ENCODE data around the gene MAPK8IP1.
"Not testable (repeated sequence)": the region's sequence is repeated elsewhere in the genome, so short reads cannot be mapped to it uniquely, and the experiment has no call there.

The MAPK8IP1 gene

GRCh38 chr11:45885274-45885920, at the start of gene MAPK8IP1:
Gene MAPK8IP1 (plus strand): TSS chr11:45885651. CDS start chr11:45885821, 170 bp downstream.
- no peak for DNase-seq (ENCODE audit: low read depth)

GRCh38 chr11:45839204-45839603, 46.2 kb upstream of the MAPK8IP1 start:
- no peak for DNase-seq (ENCODE audit: low read depth)

GRCh38 chr11:45840251-45840650, 45.2 kb upstream of the MAPK8IP1 start:
- not testable (repeated sequence) for DNase-seq (ENCODE audit: low read depth)

- peak; percentile 76 for DNase-seq (ENCODE audit: low read depth)
Observed at GRCh38 chr11:45843158-45843924, 42.1 kb upstream of the MAPK8IP1 start.

- no peak for DNase-seq (ENCODE audit: low read depth)
Observed at GRCh38 chr11:45844822-45845578, 40.5 kb upstream of the MAPK8IP1 start.

- DNase-seq (ENCODE audit: low read depth): no peak
Observed at GRCh38 chr11:45846174-45846675, 39.2 kb upstream of the MAPK8IP1 start.

GRCh38 chr11:45846974-45847910, 38.2 kb upstream of the MAPK8IP1 start, which contains the start of gene CRY2:
Gene CRY2 (plus strand): TSS chr11:45847475. CDS start chr11:45847491, 16 bp downstream.
- DNase-seq (ENCODE audit: low read depth): peak; percentile 91

GRCh38 chr11:45847911-45848316, 37.5 kb upstream of the MAPK8IP1 start:
- peak; percentile 58 for DNase-seq (ENCODE audit: low read depth)

- DNase-seq (ENCODE audit: low read depth): no peak
Observed at GRCh38 chr11:45848654-45849081, 36.8 kb upstream of the MAPK8IP1 start.

- DNase-seq (ENCODE audit: low read depth): peak; percentile 49
Observed at GRCh38 chr11:45850446-45850845, 35.0 kb upstream of the MAPK8IP1 start.

- DNase-seq (ENCODE audit: low read depth): no peak
Observed at GRCh38 chr11:45851228-45851627, 34.2 kb upstream of the MAPK8IP1 start.

- no peak for DNase-seq (ENCODE audit: low read depth)
Observed at GRCh38 chr11:45852018-45852711, 33.3 kb upstream of the MAPK8IP1 start.

- no peak for DNase-seq (ENCODE audit: low read depth)
Observed at GRCh38 chr11:45852712-45853101, 32.7 kb upstream of the MAPK8IP1 start.

GRCh38 chr11:45853332-45854219, 31.9 kb upstream of the MAPK8IP1 start:
- peak; percentile 24 for DNase-seq (ENCODE audit: low read depth)

GRCh38 chr11:45855308-45855707, 30.1 kb upstream of the MAPK8IP1 start:
- DNase-seq (ENCODE audit: low read depth): no peak

- peak; percentile 77 for DNase-seq (ENCODE audit: low read depth)
Observed at GRCh38 chr11:45856044-45856468, 29.4 kb upstream of the MAPK8IP1 start.

- DNase-seq (ENCODE audit: low read depth): peak; percentile 88
Observed at GRCh38 chr11:45857961-45858474, 27.4 kb upstream of the MAPK8IP1 start.

- no peak for DNase-seq (ENCODE audit: low read depth)
Observed at GRCh38 chr11:45858751-45859398, 26.6 kb upstream of the MAPK8IP1 start.

- peak; percentile 99 for DNase-seq (ENCODE audit: low read depth)
Observed at GRCh38 chr11:45859661-45860140, 25.8 kb upstream of the MAPK8IP1 start.

Data from amniotic epithelial cell (primary cell).